Pancreas (tissue), 10 donors: Measurements from ENCODE around the gene PIGL. TPM values are rescaled to one million over a fixed set of nuclear protein-coding genes. Genes with fewer than 3 reads are reported as not detected.
A peak's percentile ranks its signal among the peaks of the same experiment; 100 is the strongest.

Source experiments
- ATAC-seq, 4 donors: fragments of 200-7000 bp; cut with Tn5 transposase; one replicate each; pipeline versions ENCODE4 v1.8.0 to v1.9.1; 2020; ENCODE audit warnings: mild to moderate bottlenecking in 4 of 4, moderate library complexity in 4 of 4
- DNase-seq, 6 donors: peaks; one replicate each; pipeline ENCODE4 v3.0.0-alpha.2; 2020
- FAIRE-seq: peaks from 2 replicates; lab custom pipeline; 2012; peaks lifted over from hg19 to GRCh38; lab: Jason Lieb, UNC
- H3K27ac ChIP-seq, 4 donors: fragments of 200-600 bp; sonication (generic); 1 replicate in 3 of 4; 2 replicates in 1 of 4; pipeline versions ENCODE4 v1.5.0 to v1.8.0; 2020
- H3K27me3 ChIP-seq, 4 donors: fragments of 200-600 bp; one replicate each; pipeline ENCODE4 v1.8.0; 2021
- H3K36me3 ChIP-seq, 3 donors: fragments of 200-600 bp; sonication (generic) in 1 of 3; one replicate each; pipeline versions ENCODE4 v1.5.0 to v1.8.0; 2020 to 2021
- H3K4me1 ChIP-seq, 3 donors: fragments of 200-600 bp; one replicate each; pipeline ENCODE4 v1.8.0; 2021
- H3K4me3 ChIP-seq, 4 donors: fragments of 200-600 bp; sonication (generic) in 2 of 4; one replicate each; pipeline versions ENCODE4 v1.5.0 to v1.8.0; 2020 to 2021
- H3K9me3 ChIP-seq, 4 donors: fragments of 200-600 bp; one replicate each; pipeline ENCODE4 v1.8.0; 2021
- CTCF ChIP-seq, 4 donors: fragments of 200-600 bp; sonication (generic) in 3 of 4; IDR thresholded peaks; one replicate each; pipeline versions ENCODE4 v1.5.0 to v1.8.0; 2021; ENCODE audit warnings: antibody characterized with exemption in 4 of 4
- WGBS, 2 donors: extraction: QIAGEN DNeasy Blood & Tissue Kit; methylation state at CpG; one replicate each; pipeline ENCODE4 v1.1.7; 2013; 5-methylcytosine and 5-hydroxymethylcytosine counted together
- intact Hi-C, 3 donors: fragments of 100-400 bp; cut with DNase I; formaldehyde crosslinking; loops; one replicate each; pipeline versions ENCODE4 v1.11.1 to v1.14.2; 2022
- polyA plus RNA-seq, 2 donors: library from polyadenylated mRNA; stranded (reverse); fragments of 200-250 nt; gene quantifications; one replicate each; pipeline ENCODE4 v1.2.3, GENCODE V29; 2013
- total RNA-seq, 6 donors: library from RNA; stranded (reverse); fragmentation: NEBNext Ultra II Directional in 4 of 6; extraction: Animal tissue kit (Norgen Biotek cat#: 25700) in 4 of 6; gene quantifications; one replicate each; pipeline versions ENCODE4 v1.2.1 to v1.2.4, GENCODE V29; 2021 to 2023
- donor health status: healthy with polysubstance abuse.
- donor health status: DM: no; HTN: no; CAD: no; lungs with moderate emphysema.
- donor health status: DM: no; HTN: no; CAD: no.
- donor health status: control.
- donor health status: control.
- donor health status: Bipolar disorder and iron deficiency.
- donor health status: DM: yes; HTN: yes; CAD: no.
- donor health status: DM: no; HTN: no; CAD: no.
- donor health status: DM: no; HTN: no; CAD: no.
- donor health status: DM: yes; HTN: yes; CAD: no.

PIGL gene
- total and polyA plus RNA-seq, 8 donors: 11.3 to 27.1 (median 17.0) TPM

GRCh38 chr17:16251556-16251955 is 34.5 kb downstream of the PIGL start:
- Histone ChIP-seq H3K27ac (no peak overlapping the region), H3K36me3 (no peaks in the 10 kb centered on the region), H3K4me3 (no peak overlapping the region), H3K4me1 (peaks cover 0 to 22% (median 16%) of the 10 kb centered on the region in 3 donors), H3K27me3 (no peaks in the 10 kb centered on the region), H3K9me3 (no peaks in the 10 kb centered on the region)
- ATAC-seq (no peak), DNase-seq (no peak), FAIRE-seq (no peak)
- TF ChIP-seq CTCF (IDR thresholded peaks at IDR 0.05): no peak
- 50 to 57% methylated on average over 1 of the region's 1 CpG for WGBS, 2 donors
- intact Hi-C loops: no loop called here

DNA sequence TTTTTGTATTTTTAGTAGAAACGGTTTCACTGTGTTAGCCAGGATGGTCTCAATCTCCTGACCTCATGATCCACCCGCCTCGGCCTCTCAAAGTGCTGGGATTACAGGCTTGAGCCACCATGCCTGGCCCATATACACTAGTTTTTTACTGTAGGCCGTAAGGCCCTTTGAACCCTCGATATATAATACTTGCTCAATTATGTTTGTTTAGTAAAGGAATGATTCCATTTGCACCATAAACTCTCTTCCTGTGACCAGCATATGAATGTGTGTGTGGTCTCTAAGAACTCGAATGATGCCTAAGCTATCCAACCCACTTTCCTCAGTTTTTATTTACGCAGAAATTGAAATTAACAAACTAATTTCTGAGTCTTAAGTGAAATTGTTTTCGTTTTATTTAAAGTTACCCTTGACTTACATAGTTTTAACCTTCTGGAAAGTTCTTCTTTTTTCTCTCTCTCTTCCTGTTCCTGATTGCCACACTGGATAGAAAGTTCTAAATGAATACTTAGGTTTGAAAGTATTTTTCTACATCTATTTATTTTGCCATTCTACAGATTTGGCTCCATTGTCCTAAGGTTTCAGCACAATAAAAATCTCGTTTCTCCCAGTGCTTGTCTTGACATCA is 37.9 kb downstream of the PIGL start:
- Histone ChIP-seq H3K9me3 (no peaks in the 10 kb centered on the region), H3K4me1 (peaks cover 0 to 24% (median 17%) of the 10 kb centered on the region in 3 donors), H3K27ac (peak overlapping the region in 3 of 4 donors; percentile 36 to 77 (median 76)), H3K36me3 (no peaks in the 10 kb centered on the region), H3K4me3 (no peak overlapping the region), H3K27me3 (no peaks in the 10 kb centered on the region)
- TF ChIP-seq CTCF (IDR thresholded peaks at IDR 0.05): no peak
- DNase-seq: no peak
- intact Hi-C loops: no loop called here
- no peak for FAIRE-seq
- peak in 2 of 4 donors; percentile 1 to 11 for ATAC-seq
- WGBS, 2 donors: 70 to 72% methylated on average over 9 of the region's 9 CpGs

- TF ChIP-seq CTCF (IDR thresholded peaks at IDR 0.05): no peak
- ATAC-seq (peak; percentile 87 to 94 (median 92)), FAIRE-seq (no peak), DNase-seq (peak; percentile 58 to 82 (median 73))
- Histone ChIP-seq H3K27ac (peak overlapping the region in 3 of 4 donors; percentile 36 to 77 (median 76)), H3K36me3 (no peaks in the 10 kb centered on the region), H3K9me3 (no peaks in the 10 kb centered on the region), H3K4me3 (no peak overlapping the region), H3K27me3 (no peaks in the 10 kb centered on the region), H3K4me1 (peaks cover 0 to 24% (median 17%) of the 10 kb centered on the region in 3 donors)
- intact Hi-C loops: no loop called here
- WGBS, 2 donors: 7 to 9% methylated on average over 4 of the region's 4 CpGs
These were observed 38.5 kb downstream of the PIGL start for GRCh38 chr17:16255481-16255921.

GRCh38 chr17:16258901-16259300 is 41.9 kb downstream of the PIGL start:
- Histone ChIP-seq H3K36me3 (no peaks in the 10 kb centered on the region), H3K27me3 (no peaks in the 10 kb centered on the region), H3K4me1 (peaks cover 0 to 20% (median 17%) of the 10 kb centered on the region in 3 donors), H3K27ac (no peak overlapping the region), H3K4me3 (no peak overlapping the region), H3K9me3 (no peaks in the 10 kb centered on the region)
- FAIRE-seq (no peak), ATAC-seq (peak in 1 of 4 donors; percentile 11), DNase-seq (no peak)
- intact Hi-C loops: no loop called here
- WGBS, 2 donors: 100% methylated on average over 1 of the region's 1 CpG
- no peak for TF ChIP-seq CTCF (IDR thresholded peaks at IDR 0.05)

- TF ChIP-seq CTCF (IDR thresholded peaks at IDR 0.05): no peak
- FAIRE-seq: no peak
- Histone ChIP-seq H3K36me3 (no peaks in the 10 kb centered on the region), H3K27me3 (no peaks in the 10 kb centered on the region), H3K9me3 (no peaks in the 10 kb centered on the region), H3K4me1 (peaks cover 0 to 17% (median 13%) of the 10 kb centered on the region in 3 donors), H3K27ac (no peak overlapping the region), H3K4me3 (no peak overlapping the region)
- no peak for ATAC-seq
- 95 to 97% methylated on average over 6 of the region's 6 CpGs for WGBS, 2 donors
- intact Hi-C loops: no loop called here
- no peak for DNase-seq
These were observed 42.9 kb downstream of the PIGL start for GRCh38 chr17:16259926-16260325.
